SK-N-SH (cell line): ENCODE results near the gene DDA1.

Experiments used
- CTCF ChIP-seq: fragments of 200-600 bp; sonication (generic); IDR thresholded peaks from 2 replicates; pipeline ENCODE4 v1.6.1; 2017; ENCODE audit warnings: antibody characterized with exemption, mild to moderate bottlenecking, moderate library complexity
- FOXJ3 ChIP-seq: sonication (generic); formaldehyde crosslinking; IDR thresholded peaks from 2 replicates; pipeline ENCODE4 v1.5.1; 2020; ENCODE audit warnings: mild to moderate bottlenecking, missing genetic modification reagents
- MEF2A ChIP-seq: IDR thresholded peaks from 2 replicates; pipeline ENCODE4 v1.4.0; 2012; ENCODE audit warnings: low read depth, borderline replicate concordance
- MXI1 ChIP-seq: IDR thresholded peaks from 2 replicates; pipeline ENCODE4 v1.6.1; 2012; ENCODE audit warnings: mild to moderate bottlenecking, low read depth, low read length, improper control_type of control experiment
- POLR2AphosphoS5 ChIP-seq: IDR thresholded peaks from 2 replicates; pipeline ENCODE4 v1.6.1; 2012; ENCODE audit warnings: low read depth, low read length
- REST ChIP-seq: IDR thresholded peaks from 2 replicates; pipeline ENCODE4 v1.6.1; 2012; ENCODE audit warnings: mild to moderate bottlenecking, low read depth, low read length, moderate library complexity
- SMC3 ChIP-seq: IDR thresholded peaks from 2 replicates; pipeline ENCODE4 v1.6.1; 2012; ENCODE audit warnings: low read depth, low read length, improper control_type of control experiment
- TAF1 ChIP-seq: IDR thresholded peaks from 2 replicates; pipeline ENCODE4 v1.6.1; 2012; ENCODE audit warnings: low read depth, mild to moderate bottlenecking, low read length, moderate library complexity, borderline replicate concordance
- USF2 ChIP-seq: fragments of 150-350 bp; IDR thresholded peaks from 2 replicates; pipeline ENCODE4 v1.6.1; 2017; ENCODE audit warnings: antibody characterized with exemption, low read length, low read depth, borderline replicate concordance
- YY1 ChIP-seq: IDR thresholded peaks from 2 replicates; pipeline ENCODE4 v1.4.0; 2012; ENCODE audit warnings: low read depth, mild to moderate bottlenecking

- TF ChIP-seq CTCF = no peak
- TF ChIP-seq YY1 = no peak
- TF ChIP-seq REST = no peak
- TF ChIP-seq MXI1 = no peak
- no peak for TF ChIP-seq FOXJ3 (CRISPR knock-in tag)
- TF ChIP-seq POLR2AphosphoS5 = no peak
- no peak for TF ChIP-seq MEF2A
- TF ChIP-seq TAF1 = no peak
- TF ChIP-seq USF2 = no peak
- no peak for TF ChIP-seq SMC3
Observed at GRCh38 chr19:17323964-17324332, 14.6 kb downstream of the DDA1 start.
